Epithelial cell of proximal tubule (primary cell): ENCODE results near the gene DIPK1B. TPM values are rescaled to one million over a fixed set of nuclear protein-coding genes. Genes with fewer than 3 reads are reported as not detected.

Experiments
- DNase-seq: peaks from one replicate; pipeline ENCODE4 v3.0.0-alpha.2; 2011; ENCODE audit warnings: low read depth
- H3K4me3 ChIP-seq: 2 replicates; pipeline ENCODE4 v1.5.1; 2011; ENCODE audit warnings: low read depth, mild to moderate bottlenecking, low read length
- CTCF ChIP-seq: conservative IDR thresholded peaks from 2 replicates; pipeline ENCODE4 v1.5.1; 2012; ENCODE audit warnings: low read depth, mild to moderate bottlenecking, low read length
- total RNA-seq: library from RNA; depleted of rRNA; stranded (reverse); fragments of >200 nt; gene quantifications from 2 replicates; pipeline ENCODE4 v1.2.3, GENCODE V29; 2015

DIPK1B gene
- total RNA-seq, 1 donor from 2014 or later = 20.3 TPM

- no peak for TF ChIP-seq CTCF
- no peak overlapping the region for H3K4me3 ChIP-seq
- no peak for DNase-seq
Measured at GRCh38 chr9:136756836-136757235, 44.5 kb downstream of the DIPK1B start.

GRCh38 chr9:136757328-136757727 lies 45.0 kb downstream of the DIPK1B start:
- TF ChIP-seq CTCF = no peak
- H3K4me3 ChIP-seq = no peak overlapping the region
- no peak for DNase-seq

GRCh38 chr9:136757751-136758140 lies 45.4 kb downstream of the DIPK1B start:
- TF ChIP-seq CTCF = no peak
- no peak overlapping the region for H3K4me3 ChIP-seq
- DNase-seq = no peak

GRCh38 chr9:136759001-136759400 lies 46.6 kb downstream of the DIPK1B start:
- TF ChIP-seq CTCF = no peak

GRCh38 chr9:136759436-136760325 lies 47.3 kb downstream of the DIPK1B start:
- TF ChIP-seq CTCF = no peak
- DNase-seq = no peak

More at GRCh38 chr9:136759001-136759400, 46.6 kb downstream of the DIPK1B start:
- no peak overlapping the region for H3K4me3 ChIP-seq
- no peak for DNase-seq

GRCh38 chr9:136760424-136760823 lies 48.1 kb downstream of the DIPK1B start:
- H3K4me3 ChIP-seq = no peak overlapping the region
- TF ChIP-seq CTCF = no peak
- no peak for DNase-seq

More at GRCh38 chr9:136759436-136760325, 47.3 kb downstream of the DIPK1B start:
- H3K4me3 ChIP-seq = no peak overlapping the region
